ENCODE measurements around the gene GTF3C5. TPM values are rescaled to one million over a fixed set of nuclear protein-coding genes. Genes with fewer than 3 reads are reported as not detected.

Gene GTF3C5
- total and polyA plus RNA-seq, 2 of the 4 experiments (the other 2 are of a cell fraction): 49.1 to 52.3 TPM

DNA sequence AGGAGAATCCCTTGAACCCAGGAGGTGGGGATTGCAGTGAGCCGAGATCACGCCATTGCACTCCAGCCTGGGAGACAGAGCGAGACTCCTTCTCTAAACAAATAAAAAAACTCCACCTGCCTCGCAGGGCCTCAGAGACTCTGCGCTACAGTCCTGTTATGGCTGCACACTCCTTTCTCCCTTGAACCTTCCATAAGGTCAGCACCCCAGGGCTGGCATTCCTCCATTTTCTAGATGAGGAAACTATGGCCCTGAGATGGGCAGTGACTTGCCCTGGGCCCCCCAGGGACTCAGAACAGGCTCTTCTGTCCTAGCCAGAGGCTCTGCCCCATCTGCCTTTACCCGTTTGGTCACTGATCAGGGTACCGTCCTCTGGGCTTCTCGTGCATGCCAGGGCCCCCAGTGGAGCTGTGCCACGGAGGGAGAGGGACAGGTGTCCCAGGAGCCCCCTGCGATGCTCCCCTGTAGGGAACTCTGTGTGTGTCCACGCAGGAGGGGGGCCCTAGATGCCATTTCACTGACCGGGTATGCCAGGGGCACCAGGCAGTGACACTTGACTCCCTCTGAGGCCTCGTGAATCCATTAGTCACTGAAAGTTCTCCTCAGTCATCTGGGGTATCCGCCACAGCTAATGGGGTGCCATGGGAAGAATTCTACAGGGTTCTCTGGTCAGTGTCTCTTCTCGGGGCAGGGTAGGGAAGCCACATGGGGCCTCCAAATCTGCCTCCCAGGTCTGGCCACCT, 74.1 kb downstream of the GTF3C5 start:
- ATAC-seq (ENCODE audit: low read depth) (no peak), DNase-seq (no peak)
- H2BK20ac ChIP-seq (ENCODE audit: low read depth, low read length): no peak overlapping the region
- H3K4me2 ChIP-seq (ENCODE audit: low read depth, low read length): no peak overlapping the region
- H3K9me3 ChIP-seq (ENCODE audit: control insufficient read depth, insufficient read depth, low read length): no peaks in the 10 kb centered on the region
- H2BK15ac ChIP-seq (ENCODE audit: low read depth, low read length): no peak overlapping the region
- no peaks in the 10 kb centered on the region for H3K27me3 ChIP-seq (ENCODE audit: control insufficient read depth, insufficient read depth, low read length)
- H3K4ac ChIP-seq (ENCODE audit: low read depth, low read length): no peak overlapping the region
- no peak overlapping the region for H3K23ac ChIP-seq (ENCODE audit: low read depth, low read length)
- H4K5ac ChIP-seq (ENCODE audit: low read depth, low read length): no peak overlapping the region
- no TSS peak for BruUV-seq (replicated peaks)
- H3K4me3 ChIP-seq (ENCODE audit: insufficient read depth, low read depth, low read length): no peak overlapping the region
- H3K14ac ChIP-seq (replicated peaks; ENCODE audit: low read depth, low read length): no peak overlapping the region
- peaks cover 70% of the 10 kb centered on the region for H3K36me3 ChIP-seq (ENCODE audit: control insufficient read depth, insufficient read depth, low read length)
- no peak overlapping the region for H3K18ac ChIP-seq (ENCODE audit: low read depth, low read length)
- peaks cover 9% of the 10 kb centered on the region; the same call in 1 of the 2 replicates for H4K20me1 ChIP-seq (ENCODE audit: insufficient read depth, low read length)
- no peak overlapping the region for H2AK5ac ChIP-seq (ENCODE audit: low read depth, low read length)
- no peak overlapping the region for H4K8ac ChIP-seq (ENCODE audit: low read depth in 2 of 2, low read length in 2 of 2)
- intact Hi-C loops (cut with micrococcal nuclease): no loop called here
- POLR2A ChIA-PET (ENCODE audit: unreplicated experiment): no interaction called here
- CTCF ChIA-PET: no interaction called here
- no peaks in the 10 kb centered on the region; a peak in 1 of 4 replicates for H3K79me1 ChIP-seq (ENCODE audit: low read depth in 1 of 2, low read length in 2 of 2)
- no peak overlapping the region for H4K91ac ChIP-seq (ENCODE audit: insufficient read depth, low read depth, low read length)
- no peak overlapping the region for H3K27ac ChIP-seq (ENCODE audit: insufficient read depth, low read length)
- no peaks in the 10 kb centered on the region for H3K9me1 ChIP-seq (ENCODE audit: insufficient read depth, low read length)
- in situ Hi-C loops (cut with MboI; ENCODE audit: low sequenced_read_pairs): loop anchor here (5.0 kb wide), 1 partner anchor 42 kb away; no protein-coding TSS in a partner anchor
- H3K4me1 ChIP-seq (ENCODE audit: control insufficient read depth, insufficient read depth, low read length): no peaks in the 10 kb centered on the region
- dilution Hi-C loops (cut with HindIII; ENCODE audit: low sequenced_read_pairs, unreplicated experiment): no loop called here
- H3K9ac ChIP-seq (ENCODE audit: low read depth, low read length): no peak overlapping the region
- H2AFZ ChIP-seq (replicated peaks; ENCODE audit: low read length, poor library complexity): no peak overlapping the region
- no peak overlapping the region for H3K56ac ChIP-seq (ENCODE audit: extremely low read depth, insufficient read depth, low read length)
- WGBS, 2 experiments (ENCODE audit: extremely low coverage in 2 of 2, insufficient read length in 1 of 2): 92% methylated on average over 5 of the region's 15 CpGs; no CpG with 5 or more reads in 1 of the 2 experiments
- H2BK120ac ChIP-seq (ENCODE audit: low read depth, low read length): no peak overlapping the region
- H2AK9ac ChIP-seq (replicated peaks; ENCODE audit: low read depth, low read length, poor library complexity): no peak overlapping the region
- no peak overlapping the region for H2BK5ac ChIP-seq (ENCODE audit: low read depth, low read length, poor library complexity, severe bottlenecking)
- TF ChIP-seq CEBPB (IDR thresholded peaks at IDR 0.05; ENCODE audit: low read depth, low read length): no peak
- no peak for TF ChIP-seq SMC3 (IDR thresholded peaks at IDR 0.05; ENCODE audit: low read depth, low read length)
- TF ChIP-seq, protein P1, sequence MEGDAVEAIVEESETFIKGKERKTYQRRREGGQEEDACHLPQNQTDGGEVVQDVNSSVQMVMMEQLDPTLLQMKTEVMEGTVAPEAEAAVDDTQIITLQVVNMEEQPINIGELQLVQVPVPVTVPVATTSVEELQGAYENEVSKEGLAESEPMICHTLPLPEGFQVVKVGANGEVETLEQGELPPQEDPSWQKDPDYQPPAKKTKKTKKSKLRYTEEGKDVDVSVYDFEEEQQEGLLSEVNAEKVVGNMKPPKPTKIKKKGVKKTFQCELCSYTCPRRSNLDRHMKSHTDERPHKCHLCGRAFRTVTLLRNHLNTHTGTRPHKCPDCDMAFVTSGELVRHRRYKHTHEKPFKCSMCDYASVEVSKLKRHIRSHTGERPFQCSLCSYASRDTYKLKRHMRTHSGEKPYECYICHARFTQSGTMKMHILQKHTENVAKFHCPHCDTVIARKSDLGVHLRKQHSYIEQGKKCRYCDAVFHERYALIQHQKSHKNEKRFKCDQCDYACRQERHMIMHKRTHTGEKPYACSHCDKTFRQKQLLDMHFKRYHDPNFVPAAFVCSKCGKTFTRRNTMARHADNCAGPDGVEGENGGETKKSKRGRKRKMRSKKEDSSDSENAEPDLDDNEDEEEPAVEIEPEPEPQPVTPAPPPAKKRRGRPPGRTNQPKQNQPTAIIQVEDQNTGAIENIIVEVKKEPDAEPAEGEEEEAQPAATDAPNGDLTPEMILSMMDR (conservative IDR thresholded peaks at IDR 0.05; ENCODE audit: low read depth, low read length): no peak
- no peak for TF ChIP-seq BHLHE40 (IDR thresholded peaks at IDR 0.05; ENCODE audit: low read depth, low read length)
- TF ChIP-seq MXI1 (IDR thresholded peaks at IDR 0.05; ENCODE audit: borderline replicate concordance, low read depth, low read length): no peak
- TF ChIP-seq MAFK (IDR thresholded peaks at IDR 0.05; ENCODE audit: low read depth, low read length): no peak
- TF ChIP-seq RCOR1 (IDR thresholded peaks at IDR 0.05; ENCODE audit: insufficient replicate concordance, low read length): no peak
- TF ChIP-seq CHD1 (IDR thresholded peaks at IDR 0.05; ENCODE audit: low read depth, low read length): no peak
- no peak for TF ChIP-seq FOS (IDR thresholded peaks at IDR 0.05; ENCODE audit: low read depth, low read length)
- no peak for TF ChIP-seq RFX5 (IDR thresholded peaks at IDR 0.05; ENCODE audit: low read depth, low read length)
- TF ChIP-seq MAZ (IDR thresholded peaks at IDR 0.05; ENCODE audit: borderline replicate concordance, low read depth, low read length): no peak
- TF ChIP-seq RAD21 (IDR thresholded peaks at IDR 0.05; ENCODE audit: low read length): no peak
- TF ChIP-seq POLR2A (IDR thresholded peaks at IDR 0.05; ENCODE audit: low read depth, low read length): no peak
- TF ChIP-seq, protein P2, sequence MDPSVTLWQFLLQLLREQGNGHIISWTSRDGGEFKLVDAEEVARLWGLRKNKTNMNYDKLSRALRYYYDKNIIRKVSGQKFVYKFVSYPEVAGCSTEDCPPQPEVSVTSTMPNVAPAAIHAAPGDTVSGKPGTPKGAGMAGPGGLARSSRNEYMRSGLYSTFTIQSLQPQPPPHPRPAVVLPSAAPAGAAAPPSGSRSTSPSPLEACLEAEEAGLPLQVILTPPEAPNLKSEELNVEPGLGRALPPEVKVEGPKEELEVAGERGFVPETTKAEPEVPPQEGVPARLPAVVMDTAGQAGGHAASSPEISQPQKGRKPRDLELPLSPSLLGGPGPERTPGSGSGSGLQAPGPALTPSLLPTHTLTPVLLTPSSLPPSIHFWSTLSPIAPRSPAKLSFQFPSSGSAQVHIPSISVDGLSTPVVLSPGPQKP (IDR thresholded peaks at IDR 0.05; ENCODE audit: borderline replicate concordance, low read depth, low read length): no peak
- TF ChIP-seq, protein P3, sequence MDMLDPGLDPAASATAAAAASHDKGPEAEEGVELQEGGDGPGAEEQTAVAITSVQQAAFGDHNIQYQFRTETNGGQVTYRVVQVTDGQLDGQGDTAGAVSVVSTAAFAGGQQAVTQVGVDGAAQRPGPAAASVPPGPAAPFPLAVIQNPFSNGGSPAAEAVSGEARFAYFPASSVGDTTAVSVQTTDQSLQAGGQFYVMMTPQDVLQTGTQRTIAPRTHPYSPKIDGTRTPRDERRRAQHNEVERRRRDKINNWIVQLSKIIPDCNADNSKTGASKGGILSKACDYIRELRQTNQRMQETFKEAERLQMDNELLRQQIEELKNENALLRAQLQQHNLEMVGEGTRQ (IDR thresholded peaks at IDR 0.05; ENCODE audit: low read depth, low read length): no peak
- TF ChIP-seq NFE2L2 (IDR thresholded peaks at IDR 0.05; ENCODE audit: low read depth, low read length): no peak
